Spleen (tissue), 13 donors: ENCODE results near the gene ZNF311. TPM values are rescaled to one million over a fixed set of nuclear protein-coding genes. Genes with fewer than 3 reads are reported as not detected.

Experiments
- DNase-seq: peaks from one replicate; pipeline ENCODE4 v3.0.0-alpha.2; 2020
- H3K27ac ChIP-seq, 8 donors: fragments of 200-600 bp; sonication (generic) in 7 of 8; 1 replicate in 4 of 8; 2 replicates in 4 of 8; pipeline versions ENCODE4 v1.5.0 to v1.8.0; 2016 to 2021; ENCODE audit warnings: inconsistent platforms in 4 of 8, mild to moderate bottlenecking in 4 of 8, moderate library complexity in 1 of 8
- H3K27me3 ChIP-seq, 7 donors: fragments of 200-600 bp; sonication (generic) in 6 of 7; replicated peaks in 1 of 7; 1 replicate in 4 of 7; 2 replicates in 3 of 7; pipeline versions ENCODE4 v1.5.0 to v1.8.0; 2016 to 2021; ENCODE audit warnings: inconsistent platforms in 3 of 7, mild to moderate bottlenecking in 1 of 7
- H3K36me3 ChIP-seq, 6 donors: fragments of 200-600 bp; sonication (generic) in 5 of 6; 1 replicate in 4 of 6; 2 replicates in 2 of 6; pipeline versions ENCODE4 v1.5.0 to v1.8.0; 2016 to 2021; ENCODE audit warnings: inconsistent platforms in 2 of 6
- H3K4me1 ChIP-seq, 6 donors: fragments of 200-600 bp; sonication (generic) in 5 of 6; 1 replicate in 3 of 6; 2 replicates in 3 of 6; pipeline versions ENCODE4 v1.5.0 to v1.8.0; 2016 to 2021; ENCODE audit warnings: inconsistent platforms in 3 of 6
- H3K4me3 ChIP-seq, 8 donors: fragments of 200-600 bp; sonication (generic) in 7 of 8; 1 replicate in 4 of 8; 2 replicates in 4 of 8; pipeline versions ENCODE4 v1.5.0 to v1.8.0; 2016 to 2021; ENCODE audit warnings: inconsistent platforms in 4 of 8, mild to moderate bottlenecking in 4 of 8, moderate library complexity in 2 of 8
- H3K9me3 ChIP-seq, 8 donors: fragments of 200-600 bp; sonication (generic) in 7 of 8; 1 replicate in 4 of 8; 2 replicates in 4 of 8; pipeline versions ENCODE4 v1.5.0 to v1.8.0; 2016 to 2021; ENCODE audit warnings: inconsistent platforms in 4 of 8
- CTCF ChIP-seq, 11 experiments: fragments of 200-600 bp in 7 of 11; fragments of 450-650 bp in 4 of 11; sonication (generic) in 4 of 11; IDR thresholded peaks in 8 of 11; conservative IDR thresholded peaks in 3 of 11; 1 replicate in 7 of 11; 2 replicates in 4 of 11; pipeline versions ENCODE4 v1.4.0 to v1.8.0; 2016 to 2021; ENCODE audit warnings: antibody characterized with exemption in 11 of 11, inconsistent platforms in 4 of 11, mild to moderate bottlenecking in 1 of 11
- POLR2A ChIP-seq, 3 donors: fragments of 450-650 bp; IDR thresholded peaks; one replicate each; pipeline ENCODE4 v1.5.1; 2017; ENCODE audit warnings: antibody characterized with exemption in 3 of 3, mild to moderate bottlenecking in 1 of 3
- POLR2AphosphoS5 ChIP-seq, 3 donors: sonication (generic); formaldehyde crosslinking; IDR thresholded peaks; one replicate each; pipeline ENCODE4 v1.5.1; 2017; ENCODE audit warnings: antibody characterized with exemption in 3 of 3
- WGBS, 5 donors: extraction: QIAGEN DNeasy Blood & Tissue Kit in 3 of 5; methylation state at CpG; one replicate each; pipeline versions ENCODE4 v1.1.5 to v1.1.7; 2013 to 2018; 5-methylcytosine and 5-hydroxymethylcytosine counted together
- intact Hi-C: fragments of 100-400 bp; cut with DNase I; formaldehyde crosslinking; loops from one replicate; pipeline ENCODE4 v1.15.0; 2023; ENCODE audit warnings: low total_unique reads
- long read RNA-seq, 2 donors: transcript quantifications; one replicate each; lab custom pipeline, GENCODE V29; 2026
- polyA plus RNA-seq, 3 donors: library from polyadenylated mRNA; stranded (reverse); fragments of 200-250 nt; gene quantifications; one replicate each; pipeline ENCODE4 v1.2.1, GENCODE V29; 2013
- total RNA-seq, 7 donors: library from RNA; depleted of rRNA in 3 of 7; stranded (reverse); fragments of >200 nt in 3 of 7; fragmentation: NEBNext Ultra II Directional in 4 of 7; extraction: Animal tissue kit (Norgen Biotek cat#: 25700) in 4 of 7; gene quantifications; one replicate each; pipeline versions ENCODE4 v1.1.0 to v1.2.1, GENCODE V29; 2016 to 2021
- donor health status: healthy with polysubstance abuse.
- donor health status: DM: no; HTN: no; CAD: no; lungs with moderate emphysema.
- donor health status: DM: no; HTN: no; CAD: no.
- donor health status: Bipolar disorder and iron deficiency.
- donor health status: healthy.
- donor health status: DM: no; HTN: no; CAD: no.
- donor health status: DM: yes; HTN: yes; CAD: no.

ZNF311 gene
- total RNA-seq (1 to 10 TPM in 4 of 7 donors, under 1 TPM in 3; 0.51 to 2.4 (median 1.1) TPM), polyA plus RNA-seq (under 1 TPM; 0.36 to 0.86 (median 0.63) TPM)
- long read RNA-seq, donor 1 = 0 reads
- long read RNA-seq, donor 2 = 0 reads

- peak within 1 kb of the TSS in 7 of 8 donors; percentile 30 to 72 (median 66) for H3K27ac ChIP-seq
- intact Hi-C loops = no loop called here
- H3K4me3 ChIP-seq = peak within 1 kb of the TSS; percentile 18 to 72 (median 44)
- DNase-seq = no peak
- peaks cover 0 to 15% (median 3%) of the 10 kb centered on the region in 6 donors for H3K4me1 ChIP-seq
- WGBS, 5 donors = 8 to 9% (median 9%) methylated on average over 29 of the region's 29 CpGs
- H3K36me3 ChIP-seq = no peaks in the 10 kb centered on the region
- H3K27me3 ChIP-seq = peaks cover 0 to 49% (median 4%) of the 10 kb centered on the region in 7 donors
- no peak for TF ChIP-seq CTCF (IDR thresholded peaks at IDR 0.05 in 8 of 11, conservative IDR thresholded peaks at IDR 0.05 in 3 of 11)
- peak; percentile 49 to 57 (median 51) for TF ChIP-seq POLR2AphosphoS5 (IDR thresholded peaks at IDR 0.05)
- H3K9me3 ChIP-seq = no peaks in the 10 kb centered on the region
Measured at GRCh38 chr6:29005183-29005885, at the start of gene ZNF311. Gene ZNF311 (minus strand): TSS chr6:29005315. CDS start chr6:29003954, 1,361 bp downstream.

GRCh38 chr6:29051680-29052079 lies 46.6 kb upstream of the ZNF311 start:
- WGBS, 5 donors = 81 to 87% (median 85%) methylated on average over 3 of the region's 3 CpGs
- Histone ChIP-seq H3K4me1 (no peaks in the 10 kb centered on the region), H3K36me3 (no peaks in the 10 kb centered on the region), H3K27me3 (peaks cover 0 to 30% (median 0%) of the 10 kb centered on the region in 7 donors), H3K9me3 (peaks cover 0 to 17% (median 7%) of the 10 kb centered on the region in 8 donors), H3K27ac (no peak overlapping the region), H3K4me3 (no peak overlapping the region)
- no peak for TF ChIP-seq POLR2A (IDR thresholded peaks at IDR 0.05)
- no peak for DNase-seq
- intact Hi-C loops = no loop called here

DNA sequence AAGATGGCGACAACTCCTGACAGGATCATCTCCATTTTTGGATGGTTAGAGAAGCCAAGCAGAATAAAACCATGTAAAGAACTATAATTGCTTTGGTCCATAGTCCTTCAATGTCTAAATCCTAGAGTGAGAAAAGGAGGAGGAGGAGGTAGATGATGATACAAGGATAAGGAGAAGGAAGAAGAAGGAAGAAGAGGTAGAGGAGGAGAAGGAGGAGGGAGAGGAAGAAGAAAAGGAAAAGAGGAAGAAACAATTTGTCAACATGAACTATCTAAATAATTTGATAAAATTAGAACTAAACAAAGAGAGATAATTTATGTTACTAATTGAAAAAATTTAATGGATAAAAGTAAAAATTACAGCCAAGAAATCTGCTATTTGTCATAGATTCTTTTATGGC lies 40.0 kb upstream of the ZNF311 start, which contains the start of gene OR2W1:
OR2W1 (minus strand) TSS at position 101 of the 400 bp plus-strand sequence; CDS start at position 101, 0 bp downstream.
- WGBS, 5 donors = 66 to 86% (median 71%) methylated on average over 1 of the region's 1 CpG
- no peak for DNase-seq
- no peaks in the 10 kb centered on the region for H3K9me3 ChIP-seq
- H3K4me1 ChIP-seq = no peaks in the 10 kb centered on the region
- intact Hi-C loops = no loop called here
- peaks cover 0 to 64% (median 4%) of the 10 kb centered on the region in 7 donors for H3K27me3 ChIP-seq
- H3K27ac ChIP-seq = no peak within 1 kb of the TSS
- H3K4me3 ChIP-seq = no peak within 1 kb of the TSS
- TF ChIP-seq CTCF (IDR thresholded peaks at IDR 0.05 in 8 of 11, conservative IDR thresholded peaks at IDR 0.05 in 3 of 11) (no peak), POLR2AphosphoS5 (IDR thresholded peaks at IDR 0.05) (no peak), POLR2A (IDR thresholded peaks at IDR 0.05) (no peak)
- H3K36me3 ChIP-seq = no peaks in the 10 kb centered on the region

- no peaks in the 10 kb centered on the region for H3K9me3 ChIP-seq
- 92 to 95% (median 93%) methylated on average over 24 of the region's 24 CpGs for WGBS, 5 donors
- no peaks in the 10 kb centered on the region for H3K36me3 ChIP-seq
- no peaks in the 10 kb centered on the region for H3K4me1 ChIP-seq
- TF ChIP-seq POLR2A (IDR thresholded peaks at IDR 0.05) = no peak
- no peak for TF ChIP-seq CTCF (IDR thresholded peaks at IDR 0.05 in 8 of 11, conservative IDR thresholded peaks at IDR 0.05 in 3 of 11)
- no peak for TF ChIP-seq POLR2AphosphoS5 (IDR thresholded peaks at IDR 0.05)
- no peak for DNase-seq
- peaks cover 0 to 19% (median 0%) of the 10 kb centered on the region in 7 donors for H3K27me3 ChIP-seq
- intact Hi-C loops = no loop called here
- H3K4me3 ChIP-seq = no peak overlapping the region
- H3K27ac ChIP-seq = no peak overlapping the region
Measured at GRCh38 chr6:29035951-29036350, 30.8 kb upstream of the ZNF311 start.
